HG03460 (cell line): ENCODE measurements around the gene TAF13.

Experiments
- ATAC-seq: cut with Tn5 transposase; IDR thresholded peaks from one replicate; pipeline ENCODE4 v1.9.1; 2021; ENCODE audit not compliant: unreplicated experiment

Gene TAF13

GRCh38 chr1:109075531-109076490 is at the start of gene TAF13:
TSS of gene TAF13 (minus strand) at chr1:109076003. CDS start at chr1:109075947, 56 bp downstream.
- ATAC-seq, result peak; percentile 100

- no peak for ATAC-seq
Observed at GRCh38 chr1:109120356-109120755, 44.6 kb upstream of the TAF13 start.

GRCh38 chr1:109118089-109118488 is 42.3 kb upstream of the TAF13 start:
- no peak for ATAC-seq

- no peak for ATAC-seq
Observed at GRCh38 chr1:109116286-109116685, 40.5 kb upstream of the TAF13 start.

- no peak for ATAC-seq
Observed at GRCh38 chr1:109115685-109116084, 39.9 kb upstream of the TAF13 start.

- no peak for ATAC-seq
Observed at GRCh38 chr1:109114342-109114674, 38.5 kb upstream of the TAF13 start.

- peak; percentile 57 for ATAC-seq
Observed at GRCh38 chr1:109113590-109114341, 38.0 kb upstream of the TAF13 start, which contains the start of gene ELAPOR1. TSS of gene ELAPOR1 (plus strand) at chr1:109114115. CDS start at chr1:109114184, 69 bp downstream.

GRCh38 chr1:109112652-109113285 is 37.0 kb upstream of the TAF13 start:
- peak; percentile 55 for ATAC-seq

GRCh38 chr1:109112056-109112651 is 36.4 kb upstream of the TAF13 start:
- peak; percentile 52 for ATAC-seq

- no peak for ATAC-seq
Observed at GRCh38 chr1:109111386-109112055, 35.7 kb upstream of the TAF13 start.

GRCh38 chr1:109109906-109110305 is 34.1 kb upstream of the TAF13 start:
- no peak for ATAC-seq

- ATAC-seq, result no peak
Observed at GRCh38 chr1:109107785-109108184, 32.0 kb upstream of the TAF13 start.

GRCh38 chr1:109105881-109106280 is 30.1 kb upstream of the TAF13 start:
- ATAC-seq, result no peak

GRCh38 chr1:109104364-109105151 is 28.8 kb upstream of the TAF13 start:
- ATAC-seq, result no peak

- ATAC-seq, result peak; percentile 83
Observed at GRCh38 chr1:109099938-109100773, 24.4 kb upstream of the TAF13 start.

GRCh38 chr1:109096120-109096519 is 20.3 kb upstream of the TAF13 start:
- ATAC-seq, result no peak

GRCh38 chr1:109095631-109096030 is 19.8 kb upstream of the TAF13 start:
- no peak for ATAC-seq

- no peak for ATAC-seq
Observed at GRCh38 chr1:109094871-109095270, 19.1 kb upstream of the TAF13 start.

GRCh38 chr1:109094377-109094803 is 18.6 kb upstream of the TAF13 start:
- ATAC-seq, result no peak
